DOHH2 (cell line): ENCODE data around the gene MAFG.

ENCODE experiments used
- CTCF ChIP-seq: fragments of 200-600 bp; sonication (generic); IDR thresholded peaks from one replicate; pipeline ENCODE4 v1.5.1; 2014; ENCODE audit warnings: antibody characterized with exemption, mild to moderate bottlenecking, low read depth, low read length; ENCODE audit not compliant: poor library complexity, severe bottlenecking
- EZH2phosphoT487 ChIP-seq: fragments of 200-600 bp; sonication (generic); IDR thresholded peaks from 2 replicates; pipeline ENCODE4 v1.6.1; 2017; ENCODE audit warnings: borderline replicate concordance, mild to moderate bottlenecking, antibody characterized with exemption, low read length, moderate library complexity, mixed read lengths

GRCh38 chr17:81915331-81915730, 12.2 kb downstream of the MAFG start:
- TF ChIP-seq CTCF (no peak), EZH2phosphoT487 (no peak)
